ENCODE results near the gene HTATSF1. TPM values are rescaled to one million over a fixed set of nuclear protein-coding genes. Genes with fewer than 3 reads are reported as not detected.

HTATSF1 gene
- total and polyA plus RNA-seq, 10 of the 15 experiments (the other 5 are each of a cell fraction or from before 2014, with no cell fraction given) = 1.9 to 59.8 (median 28.3) TPM

GRCh38 chrX:136464589-136464988 lies 32.8 kb upstream of the HTATSF1 start:
- 62% methylated on average over 3 of the region's 3 CpGs for WGBS (ENCODE audit: insufficient coverage, insufficient replicate concordance, low lambda C conversion rate, missing lambda C conversion rate)
- no peaks in the 10 kb centered on the region for H3K36me3 ChIP-seq (ENCODE audit: control insufficient read depth in 2 of 2, insufficient read depth in 2 of 2, low read length in 1 of 2)
- FAIRE-seq = no peak

More at GRCh38 chrX:136464589-136464988, 32.8 kb upstream of the HTATSF1 start:
- CTCF ChIA-PET = no interaction called here
- TF ChIP-seq SPI1 (IDR thresholded peaks at IDR 0.05; ENCODE audit: borderline replicate concordance, insufficient read depth, low read depth, low read length) (peak; percentile 49; the same call in 1 of the 2 replicates), SMAD1 (IDR thresholded peaks at IDR 0.05; ENCODE audit: low read depth, partially characterized antibody) (no peak), PBX3 (IDR thresholded peaks at IDR 0.05; ENCODE audit: insufficient replicate concordance, low read depth, low read length) (no peak)
- TF ChIP-seq, protein P1, sequence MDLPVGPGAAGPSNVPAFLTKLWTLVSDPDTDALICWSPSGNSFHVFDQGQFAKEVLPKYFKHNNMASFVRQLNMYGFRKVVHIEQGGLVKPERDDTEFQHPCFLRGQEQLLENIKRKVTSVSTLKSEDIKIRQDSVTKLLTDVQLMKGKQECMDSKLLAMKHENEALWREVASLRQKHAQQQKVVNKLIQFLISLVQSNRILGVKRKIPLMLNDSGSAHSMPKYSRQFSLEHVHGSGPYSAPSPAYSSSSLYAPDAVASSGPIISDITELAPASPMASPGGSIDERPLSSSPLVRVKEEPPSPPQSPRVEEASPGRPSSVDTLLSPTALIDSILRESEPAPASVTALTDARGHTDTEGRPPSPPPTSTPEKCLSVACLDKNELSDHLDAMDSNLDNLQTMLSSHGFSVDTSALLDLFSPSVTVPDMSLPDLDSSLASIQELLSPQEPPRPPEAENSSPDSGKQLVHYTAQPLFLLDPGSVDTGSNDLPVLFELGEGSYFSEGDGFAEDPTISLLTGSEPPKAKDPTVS (IDR thresholded peaks at IDR 0.05; ENCODE audit: low read depth, low read length) = no peak
- TF ChIP-seq, protein P2, sequence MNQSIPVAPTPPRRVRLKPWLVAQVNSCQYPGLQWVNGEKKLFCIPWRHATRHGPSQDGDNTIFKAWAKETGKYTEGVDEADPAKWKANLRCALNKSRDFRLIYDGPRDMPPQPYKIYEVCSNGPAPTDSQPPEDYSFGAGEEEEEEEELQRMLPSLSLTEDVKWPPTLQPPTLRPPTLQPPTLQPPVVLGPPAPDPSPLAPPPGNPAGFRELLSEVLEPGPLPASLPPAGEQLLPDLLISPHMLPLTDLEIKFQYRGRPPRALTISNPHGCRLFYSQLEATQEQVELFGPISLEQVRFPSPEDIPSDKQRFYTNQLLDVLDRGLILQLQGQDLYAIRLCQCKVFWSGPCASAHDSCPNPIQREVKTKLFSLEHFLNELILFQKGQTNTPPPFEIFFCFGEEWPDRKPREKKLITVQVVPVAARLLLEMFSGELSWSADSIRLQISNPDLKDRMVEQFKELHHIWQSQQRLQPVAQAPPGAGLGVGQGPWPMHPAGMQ (IDR thresholded peaks at IDR 0.05; ENCODE audit: borderline replicate concordance) = no peak
- H3K27ac ChIP-seq (ENCODE audit: control insufficient read depth, insufficient read depth) = no peak overlapping the region
- POLR2A ChIA-PET = no interaction called here
- no peaks in the 10 kb centered on the region for H3K27me3 ChIP-seq (replicated peaks in 1 of 2; ENCODE audit: control insufficient read depth in 2 of 2, insufficient read depth in 2 of 2, low read length in 1 of 2)
- SMC1A ChIA-PET (ENCODE audit: uncharacterized antibody, unreplicated experiment) = no interaction called here
- H3K9ac ChIP-seq (ENCODE audit: control insufficient read depth, insufficient read depth, low read length) = no peak overlapping the region
- no peak overlapping the region for H3K4me2 ChIP-seq (ENCODE audit: control insufficient read depth, insufficient read depth)
- no TSS peak for BruUV-seq (replicated peaks)
- H3K79me2 ChIP-seq (ENCODE audit: control insufficient read depth, insufficient read depth, low read length) = no peaks in the 10 kb centered on the region
- no peak overlapping the region for H3K4me3 ChIP-seq
- no peaks in the 10 kb centered on the region for H3K4me1 ChIP-seq (ENCODE audit: control insufficient read depth, insufficient read depth, low read length)
- H2AFZ ChIP-seq (ENCODE audit: control insufficient read depth, low read depth, low read length) = no peak overlapping the region
- H3K9me3 ChIP-seq (replicated peaks; ENCODE audit: control insufficient read depth, insufficient read depth, low read length) = no peaks in the 10 kb centered on the region
- intact Hi-C loops (cut with micrococcal nuclease; ENCODE audit: unreplicated experiment) (no loop called here), in situ Hi-C loops (cut with MboI) (no loop called here)
- no peaks in the 10 kb centered on the region for H4K20me1 ChIP-seq (ENCODE audit: control insufficient read depth, insufficient read depth)
- DNase-seq (ENCODE audit: low read depth, low spot score) (no peak), ATAC-seq (peak; percentile 49; the same call in 2 of the 3 replicates)
- RAD21 ChIA-PET (ENCODE audit: unreplicated experiment) = no interaction called here

Measured in GM12878 (cell line).